ENCODE measurements around the gene SCARB1. TPM values are rescaled to one million over a fixed set of nuclear protein-coding genes. Genes with fewer than 3 reads are reported as not detected.

SCARB1 gene
- total RNA-seq, 1 donor from 2014 or later: 7.1 TPM

- intact Hi-C loops (cut with micrococcal nuclease): no loop called here
These were observed 98.6 kb downstream of the SCARB1 start for GRCh38 chr12:124764870-124765580.

DNA sequence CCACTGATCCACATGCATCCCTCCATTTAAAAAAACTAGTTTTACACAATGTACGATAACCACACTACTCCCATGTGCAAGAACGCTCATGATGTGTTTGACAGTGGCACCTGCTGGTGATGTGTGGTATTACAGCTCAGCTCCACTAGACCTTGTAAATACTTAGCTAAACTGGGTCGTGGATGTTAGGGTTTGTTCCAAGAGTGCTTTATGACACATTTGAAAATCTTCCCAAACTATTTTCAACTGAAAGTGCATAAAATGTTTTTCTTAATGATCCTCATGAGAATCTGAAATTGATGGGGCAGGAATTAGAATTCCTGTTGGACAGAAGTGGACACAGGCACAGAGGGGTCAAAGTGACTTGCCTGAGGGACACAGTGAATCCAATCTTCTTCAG, 99.2 kb downstream of the SCARB1 start:
- intact Hi-C loops (cut with micrococcal nuclease): no loop called here

GRCh38 chr12:124763594-124763979, 100.1 kb downstream of the SCARB1 start:
- intact Hi-C loops (cut with micrococcal nuclease): no loop called here

- intact Hi-C loops (cut with micrococcal nuclease): no loop called here
These were observed 100.7 kb downstream of the SCARB1 start for GRCh38 chr12:124762791-124763593.

- intact Hi-C loops (cut with micrococcal nuclease): no loop called here
These were observed 101.3 kb downstream of the SCARB1 start for GRCh38 chr12:124762384-124762783.

DNA sequence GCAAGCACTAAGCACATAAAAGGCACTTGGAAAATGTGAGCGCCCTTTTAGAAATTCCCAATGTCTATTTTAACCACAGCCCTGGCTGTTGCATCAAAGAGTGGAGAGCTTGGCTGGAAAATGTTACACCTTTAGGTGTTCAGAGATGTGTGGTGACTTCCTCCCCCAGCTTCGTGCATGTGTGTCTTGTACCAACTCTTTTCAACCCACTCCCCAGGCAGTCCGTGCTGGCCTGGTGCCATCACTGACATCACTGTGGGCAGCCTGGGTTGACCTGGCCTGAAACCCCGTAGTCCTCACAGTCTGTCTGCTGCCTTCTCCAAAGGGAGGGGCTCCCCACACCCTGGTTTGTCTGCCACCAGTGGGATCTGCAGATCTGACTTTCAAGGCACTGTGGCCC, 101.8 kb downstream of the SCARB1 start:
- intact Hi-C loops (cut with micrococcal nuclease): no loop called here

- intact Hi-C loops (cut with micrococcal nuclease): no loop called here
These were observed 102.6 kb downstream of the SCARB1 start for GRCh38 chr12:124761056-124761455.

GRCh38 chr12:124760560-124760959, 103.1 kb downstream of the SCARB1 start:
- intact Hi-C loops (cut with micrococcal nuclease): no loop called here

- intact Hi-C loops (cut with micrococcal nuclease): no loop called here
These were observed 103.7 kb downstream of the SCARB1 start for GRCh38 chr12:124759841-124760503.

GRCh38 chr12:124758266-124759220, 105.1 kb downstream of the SCARB1 start:
- intact Hi-C loops (cut with micrococcal nuclease): no loop called here

DNA sequence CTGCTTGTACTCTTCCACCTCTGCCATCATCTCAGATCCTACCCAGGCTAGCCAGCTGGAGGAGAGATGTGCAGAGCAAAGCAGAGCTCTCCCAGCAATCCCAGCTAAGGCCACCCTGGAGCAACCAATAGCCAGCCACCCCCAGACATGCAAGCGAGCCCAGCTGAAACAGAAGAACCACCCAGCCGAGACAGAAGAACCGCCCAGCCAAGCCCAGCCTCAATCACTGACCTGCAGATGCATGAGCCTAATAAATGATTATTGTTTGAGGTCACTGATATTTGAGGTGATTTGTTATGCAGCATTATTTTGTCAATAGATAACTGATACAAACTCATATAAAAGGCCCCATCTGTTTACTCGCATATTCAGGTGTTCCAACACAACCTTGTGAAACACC, 106.3 kb downstream of the SCARB1 start:
- intact Hi-C loops (cut with micrococcal nuclease): no loop called here

DNA sequence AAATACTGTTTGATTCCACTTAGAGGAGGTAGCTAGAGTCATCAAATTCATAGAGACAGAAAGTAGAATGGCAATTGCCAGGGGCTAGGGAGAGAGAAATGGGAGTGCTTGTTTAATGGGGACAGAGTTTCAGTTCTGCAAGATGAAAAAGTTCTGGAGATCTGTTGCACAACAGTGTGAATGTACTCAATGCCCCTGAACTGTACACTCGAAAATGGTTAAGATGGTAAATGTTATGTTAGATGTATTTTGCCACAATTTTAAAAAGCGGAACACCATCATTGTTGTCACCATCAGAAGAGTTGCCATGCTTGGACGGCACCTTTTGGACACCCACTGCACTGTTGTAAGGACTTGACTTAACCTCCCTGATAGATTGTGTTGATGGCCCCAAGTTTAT, 106.9 kb downstream of the SCARB1 start:
- intact Hi-C loops (cut with micrococcal nuclease): no loop called here

DNA sequence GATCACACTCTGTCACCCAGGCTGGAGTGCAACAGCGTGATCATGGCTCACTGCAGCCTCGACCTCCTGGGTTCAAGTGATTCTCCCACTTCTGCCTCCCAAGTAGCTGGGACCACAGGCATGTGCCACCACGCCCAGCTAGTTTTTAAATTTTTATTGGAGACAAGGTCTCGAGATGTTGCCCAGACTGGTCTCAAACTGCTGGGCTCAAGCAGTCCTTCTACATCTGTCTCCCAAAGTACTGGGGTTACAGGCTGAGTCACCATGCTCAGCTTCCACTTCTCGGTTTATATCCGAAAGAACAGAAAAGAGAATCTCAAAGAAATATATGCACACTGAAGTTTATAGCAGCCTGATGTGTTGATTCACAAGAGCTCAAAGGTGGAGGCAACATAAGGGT, 107.5 kb downstream of the SCARB1 start:
- intact Hi-C loops (cut with micrococcal nuclease): no loop called here

DNA sequence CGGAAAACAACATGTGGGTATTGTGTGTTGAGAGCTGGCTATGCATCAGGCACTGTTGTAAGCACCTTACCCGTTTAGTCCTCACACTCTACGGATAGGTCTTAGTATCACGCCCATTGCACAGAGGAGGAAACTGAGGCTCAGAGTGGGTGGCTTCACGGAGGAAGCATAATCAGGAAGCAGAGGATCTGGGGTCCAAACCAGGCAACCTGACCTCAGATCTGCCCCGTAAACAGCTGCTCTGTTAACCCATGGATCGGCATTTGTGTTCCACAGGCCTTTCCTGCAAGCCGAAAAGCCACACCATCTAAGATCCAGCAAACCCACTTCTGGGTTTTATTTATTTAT, 107.9 kb downstream of the SCARB1 start:
- intact Hi-C loops (cut with micrococcal nuclease): no loop called here

DNA sequence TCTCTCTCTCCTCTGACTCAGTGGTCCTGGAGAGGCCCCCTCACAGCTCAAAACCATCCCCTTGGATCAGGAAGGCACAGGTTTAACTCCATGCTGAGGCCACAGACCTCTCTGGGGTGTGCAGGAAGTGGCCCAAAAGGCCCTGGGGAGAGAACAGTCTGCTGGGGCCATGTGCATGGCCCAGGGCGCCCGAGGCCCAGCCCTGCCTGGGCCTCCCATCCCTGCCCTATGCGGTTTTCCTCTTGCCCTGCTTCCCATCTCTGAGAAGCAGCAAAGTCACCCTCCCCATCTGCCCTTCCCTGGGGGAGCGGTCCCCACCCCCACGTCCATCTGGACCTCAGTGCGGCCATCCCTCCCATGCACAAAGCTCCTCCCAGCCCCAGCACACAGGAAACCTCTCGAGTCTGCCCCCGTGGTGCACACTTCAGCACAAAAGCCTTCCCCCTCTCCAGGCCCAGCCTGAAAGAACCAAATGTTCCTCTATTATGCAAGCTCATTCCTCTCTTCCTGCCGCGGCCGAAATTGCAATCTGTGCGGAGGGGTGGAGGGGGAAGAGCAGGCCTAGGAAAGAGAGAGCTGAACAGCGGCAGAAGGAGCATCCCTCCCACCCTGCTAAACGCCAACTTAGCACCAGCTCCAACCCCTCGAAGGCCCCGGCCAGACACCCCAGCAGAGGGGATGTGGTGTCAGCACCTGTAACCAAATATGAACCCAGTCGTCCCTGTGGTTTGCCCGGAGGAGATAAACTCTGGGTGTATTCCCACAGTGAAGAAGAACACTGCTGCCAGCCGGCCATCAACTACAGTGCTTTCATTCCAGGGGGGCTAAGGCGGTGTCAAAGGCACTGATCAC, 108.5 kb downstream of the SCARB1 start:
- intact Hi-C loops (cut with micrococcal nuclease): no loop called here

DNA sequence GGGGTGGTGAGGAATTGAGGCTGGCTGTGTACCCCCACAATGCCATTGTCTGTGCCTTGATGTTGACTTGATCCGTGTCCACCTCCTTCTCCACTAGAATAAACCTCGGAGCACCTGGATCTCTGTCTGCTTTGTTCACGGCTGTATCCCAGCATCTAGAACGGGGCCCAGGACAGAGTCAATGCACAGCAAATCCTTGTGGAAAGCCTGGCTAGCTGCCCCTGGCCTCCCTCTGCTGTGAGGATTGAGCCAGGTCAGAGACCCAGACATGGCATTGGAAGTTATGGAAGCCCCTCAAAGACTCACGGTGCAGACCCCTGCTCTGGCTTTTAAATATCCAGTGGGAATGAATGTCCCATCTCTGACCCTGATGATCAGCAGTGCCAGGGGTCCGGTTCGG, 109.2 kb downstream of the SCARB1 start:
- intact Hi-C loops (cut with micrococcal nuclease): no loop called here

- intact Hi-C loops (cut with micrococcal nuclease): no loop called here
These were observed 109.7 kb downstream of the SCARB1 start for GRCh38 chr12:124753993-124754392.

DNA sequence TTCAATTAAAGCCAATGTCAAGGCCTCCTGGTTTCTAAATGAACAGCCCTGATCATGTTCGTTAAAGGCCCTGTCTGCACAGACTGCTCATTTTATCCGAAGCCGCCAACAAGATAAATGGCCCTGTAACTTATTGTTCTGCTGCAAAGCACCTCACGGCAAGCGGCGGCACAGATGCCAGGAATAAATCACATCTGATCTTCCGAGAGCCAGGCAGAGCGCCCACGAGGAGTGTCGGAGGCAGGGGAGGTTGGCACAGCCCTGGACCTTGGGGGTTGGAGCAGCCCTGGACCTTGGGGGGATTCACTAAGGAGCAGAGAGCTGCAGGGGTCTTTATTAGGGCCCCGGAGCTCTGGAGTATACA, 110.5 kb downstream of the SCARB1 start:
- intact Hi-C loops (cut with micrococcal nuclease): no loop called here

DNA sequence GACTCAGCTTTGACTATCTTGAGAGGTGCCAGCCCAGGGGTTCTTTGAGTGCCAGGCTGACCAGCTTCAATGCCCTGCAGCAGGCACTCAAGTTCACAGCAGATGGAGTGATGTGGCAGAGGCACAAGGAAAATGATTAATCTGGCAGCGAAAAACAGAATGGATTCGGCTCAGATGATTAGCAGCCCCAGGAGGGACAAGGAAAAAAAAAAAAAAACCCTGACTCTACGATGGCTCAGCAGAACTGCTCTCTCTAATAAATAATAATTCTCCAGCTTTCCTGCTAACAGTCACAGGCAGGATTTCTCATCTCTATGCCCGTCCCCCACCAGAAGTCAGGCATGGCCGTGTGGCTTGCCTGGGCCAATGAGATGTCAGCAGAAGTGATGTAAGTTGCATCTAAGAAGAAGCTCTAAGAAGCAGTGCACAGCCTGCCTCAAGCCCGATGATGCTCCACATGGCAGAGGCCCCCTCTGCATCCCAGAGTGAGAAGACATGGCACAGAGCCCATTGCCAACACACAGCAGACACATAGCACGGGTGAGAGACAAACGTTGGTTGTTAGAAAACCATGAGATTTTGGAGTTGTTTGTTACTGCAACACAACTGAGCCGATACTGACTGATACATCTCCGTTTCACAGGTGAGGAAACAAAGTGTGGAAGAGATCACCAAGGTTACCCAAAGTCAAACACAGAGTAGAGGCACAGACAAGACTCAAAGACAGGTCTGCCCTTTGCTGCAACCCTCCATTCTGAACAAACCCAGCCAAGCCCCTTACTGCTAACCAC, 111.0 kb downstream of the SCARB1 start:
- intact Hi-C loops (cut with micrococcal nuclease): no loop called here
